ENCODE data around the gene COMMD6. TPM values are rescaled to one million over a fixed set of nuclear protein-coding genes. Genes with fewer than 3 reads are reported as not detected.

Gene COMMD6
- total and polyA plus RNA-seq, 2 of the 13 experiments (the other 11 are each of a cell fraction or from before 2014, with no cell fraction given) = 97.0 to 164 TPM

DNA sequence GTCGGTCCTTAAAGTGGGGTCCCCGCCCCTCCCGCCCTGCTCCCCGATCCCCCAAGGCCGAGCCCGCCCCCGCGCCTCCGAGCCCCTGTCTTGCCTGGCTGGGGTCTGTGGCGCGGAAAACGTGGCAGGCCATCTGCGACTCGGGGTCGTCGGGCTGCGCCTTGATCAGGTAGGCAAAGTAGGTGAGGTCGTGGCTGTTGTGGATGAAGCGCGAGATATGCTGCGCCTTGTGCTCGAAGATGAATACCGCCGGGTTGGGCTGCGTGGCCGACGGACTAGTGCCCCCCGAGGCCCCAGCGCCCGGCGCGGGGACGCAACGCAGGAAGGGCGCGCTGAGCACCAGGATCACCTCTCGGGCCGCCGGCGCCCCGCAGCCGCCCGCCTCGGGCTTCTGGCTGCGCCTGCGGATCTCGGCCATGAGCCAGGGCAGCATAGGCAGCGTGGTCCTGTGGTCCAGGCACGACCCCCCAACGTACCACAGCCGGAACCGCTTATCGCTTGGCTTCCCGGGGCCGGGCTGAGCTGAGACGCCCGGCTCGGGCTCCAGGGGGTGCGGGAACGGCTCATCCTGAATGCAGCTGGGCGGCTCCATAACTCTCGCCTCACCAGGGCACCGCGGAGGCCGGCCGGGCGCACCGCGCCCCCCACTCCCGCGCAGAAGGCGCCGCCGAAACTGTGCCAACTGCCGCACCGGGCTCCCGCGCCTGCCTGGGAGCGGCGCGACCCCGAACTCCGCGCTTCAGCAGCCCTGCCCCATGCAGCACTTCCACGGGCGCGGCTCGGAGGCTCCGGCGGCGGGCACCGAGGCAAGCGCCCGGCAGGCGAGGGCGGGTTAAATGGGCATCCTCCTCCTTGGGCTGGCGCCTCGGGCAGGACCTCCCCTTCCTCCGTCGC lies 56.2 kb downstream of the COMMD6 start (continued):
- TF ChIP-seq HOXD1 (CRISPR knock-in tag; IDR thresholded peaks at IDR 0.05) (0 out of 2 replicates have a peak, but pooled peaks have one; percentile 51), ZNF543 (CRISPR knock-in tag; IDR thresholded peaks at IDR 0.05) (no peak; the same call in 1 of the 2 replicates), ZNF496 (CRISPR knock-in tag; IDR thresholded peaks at IDR 0.05; ENCODE audit: insufficient replicate concordance) (no peak), MEIS1 (CRISPR knock-in tag; IDR thresholded peaks at IDR 0.05; ENCODE audit: borderline replicate concordance) (no peak), MTF1 (CRISPR knock-in tag; IDR thresholded peaks at IDR 0.05) (no peak), MBNL3 (CRISPR knock-in tag; conservative IDR thresholded peaks at IDR 0.05) (no peak), ZSCAN9 (CRISPR knock-in tag; IDR thresholded peaks at IDR 0.05; ENCODE audit: borderline replicate concordance) (no peak), ZNF607 (CRISPR knock-in tag; IDR thresholded peaks at IDR 0.05; ENCODE audit: borderline replicate concordance) (peak; percentile 17; the same call in 1 of the 2 replicates), ZNF549 (CRISPR knock-in tag; IDR thresholded peaks at IDR 0.05) (no peak), ARNT2 (CRISPR knock-in tag; IDR thresholded peaks at IDR 0.05; ENCODE audit: low read depth) (no peak; the same call in 1 of the 2 replicates), ATF1 (CRISPR knock-in tag; IDR thresholded peaks at IDR 0.05) (no peak), ZNF260 (CRISPR knock-in tag; IDR thresholded peaks at IDR 0.05; ENCODE audit: borderline replicate concordance, low read depth) (no peak), PTBP1 (IDR thresholded peaks at IDR 0.05; ENCODE audit: low read depth, low read length, poor library complexity, severe bottlenecking) (no peak), ZNF160 (CRISPR knock-in tag; IDR thresholded peaks at IDR 0.05) (peak; percentile 36; the same call in 1 of the 2 replicates)
- TF ChIP-seq, protein P1, sequence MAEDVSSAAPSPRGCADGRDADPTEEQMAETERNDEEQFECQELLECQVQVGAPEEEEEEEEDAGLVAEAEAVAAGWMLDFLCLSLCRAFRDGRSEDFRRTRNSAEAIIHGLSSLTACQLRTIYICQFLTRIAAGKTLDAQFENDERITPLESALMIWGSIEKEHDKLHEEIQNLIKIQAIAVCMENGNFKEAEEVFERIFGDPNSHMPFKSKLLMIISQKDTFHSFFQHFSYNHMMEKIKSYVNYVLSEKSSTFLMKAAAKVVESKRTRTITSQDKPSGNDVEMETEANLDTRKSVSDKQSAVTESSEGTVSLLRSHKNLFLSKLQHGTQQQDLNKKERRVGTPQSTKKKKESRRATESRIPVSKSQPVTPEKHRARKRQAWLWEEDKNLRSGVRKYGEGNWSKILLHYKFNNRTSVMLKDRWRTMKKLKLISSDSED (CRISPR knock-in tag; IDR thresholded peaks at IDR 0.05) = no peak
- TF ChIP-seq, protein P2, sequence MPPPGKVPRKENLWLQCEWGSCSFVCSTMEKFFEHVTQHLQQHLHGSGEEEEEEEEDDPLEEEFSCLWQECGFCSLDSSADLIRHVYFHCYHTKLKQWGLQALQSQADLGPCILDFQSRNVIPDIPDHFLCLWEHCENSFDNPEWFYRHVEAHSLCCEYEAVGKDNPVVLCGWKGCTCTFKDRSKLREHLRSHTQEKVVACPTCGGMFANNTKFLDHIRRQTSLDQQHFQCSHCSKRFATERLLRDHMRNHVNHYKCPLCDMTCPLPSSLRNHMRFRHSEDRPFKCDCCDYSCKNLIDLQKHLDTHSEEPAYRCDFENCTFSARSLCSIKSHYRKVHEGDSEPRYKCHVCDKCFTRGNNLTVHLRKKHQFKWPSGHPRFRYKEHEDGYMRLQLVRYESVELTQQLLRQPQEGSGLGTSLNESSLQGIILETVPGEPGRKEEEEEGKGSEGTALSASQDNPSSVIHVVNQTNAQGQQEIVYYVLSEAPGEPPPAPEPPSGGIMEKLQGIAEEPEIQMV (CRISPR knock-in tag; IDR thresholded peaks at IDR 0.05; ENCODE audit: low read depth) = no peak
- TF ChIP-seq, protein P3, sequence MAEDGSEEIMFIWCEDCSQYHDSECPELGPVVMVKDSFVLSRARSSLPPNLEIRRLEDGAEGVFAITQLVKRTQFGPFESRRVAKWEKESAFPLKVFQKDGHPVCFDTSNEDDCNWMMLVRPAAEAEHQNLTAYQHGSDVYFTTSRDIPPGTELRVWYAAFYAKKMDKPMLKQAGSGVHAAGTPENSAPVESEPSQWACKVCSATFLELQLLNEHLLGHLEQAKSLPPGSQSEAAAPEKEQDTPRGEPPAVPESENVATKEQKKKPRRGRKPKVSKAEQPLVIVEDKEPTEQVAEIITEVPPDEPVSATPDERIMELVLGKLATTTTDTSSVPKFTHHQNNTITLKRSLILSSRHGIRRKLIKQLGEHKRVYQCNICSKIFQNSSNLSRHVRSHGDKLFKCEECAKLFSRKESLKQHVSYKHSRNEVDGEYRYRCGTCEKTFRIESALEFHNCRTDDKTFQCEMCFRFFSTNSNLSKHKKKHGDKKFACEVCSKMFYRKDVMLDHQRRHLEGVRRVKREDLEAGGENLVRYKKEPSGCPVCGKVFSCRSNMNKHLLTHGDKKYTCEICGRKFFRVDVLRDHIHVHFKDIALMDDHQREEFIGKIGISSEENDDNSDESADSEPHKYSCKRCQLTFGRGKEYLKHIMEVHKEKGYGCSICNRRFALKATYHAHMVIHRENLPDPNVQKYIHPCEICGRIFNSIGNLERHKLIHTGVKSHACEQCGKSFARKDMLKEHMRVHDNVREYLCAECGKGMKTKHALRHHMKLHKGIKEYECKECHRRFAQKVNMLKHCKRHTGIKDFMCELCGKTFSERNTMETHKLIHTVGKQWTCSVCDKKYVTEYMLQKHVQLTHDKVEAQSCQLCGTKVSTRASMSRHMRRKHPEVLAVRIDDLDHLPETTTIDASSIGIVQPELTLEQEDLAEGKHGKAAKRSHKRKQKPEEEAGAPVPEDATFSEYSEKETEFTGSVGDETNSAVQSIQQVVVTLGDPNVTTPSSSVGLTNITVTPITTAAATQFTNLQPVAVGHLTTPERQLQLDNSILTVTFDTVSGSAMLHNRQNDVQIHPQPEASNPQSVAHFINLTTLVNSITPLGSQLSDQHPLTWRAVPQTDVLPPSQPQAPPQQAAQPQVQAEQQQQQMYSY (CRISPR knock-in tag; IDR thresholded peaks at IDR 0.05) = no peak
- TF ChIP-seq, protein P4, sequence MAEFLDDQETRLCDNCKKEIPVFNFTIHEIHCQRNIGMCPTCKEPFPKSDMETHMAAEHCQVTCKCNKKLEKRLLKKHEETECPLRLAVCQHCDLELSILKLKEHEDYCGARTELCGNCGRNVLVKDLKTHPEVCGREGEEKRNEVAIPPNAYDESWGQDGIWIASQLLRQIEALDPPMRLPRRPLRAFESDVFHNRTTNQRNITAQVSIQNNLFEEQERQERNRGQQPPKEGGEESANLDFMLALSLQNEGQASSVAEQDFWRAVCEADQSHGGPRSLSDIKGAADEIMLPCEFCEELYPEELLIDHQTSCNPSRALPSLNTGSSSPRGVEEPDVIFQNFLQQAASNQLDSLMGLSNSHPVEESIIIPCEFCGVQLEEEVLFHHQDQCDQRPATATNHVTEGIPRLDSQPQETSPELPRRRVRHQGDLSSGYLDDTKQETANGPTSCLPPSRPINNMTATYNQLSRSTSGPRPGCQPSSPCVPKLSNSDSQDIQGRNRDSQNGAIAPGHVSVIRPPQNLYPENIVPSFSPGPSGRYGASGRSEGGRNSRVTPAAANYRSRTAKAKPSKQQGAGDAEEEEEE (CRISPR knock-in tag; IDR thresholded peaks at IDR 0.05; ENCODE audit: borderline replicate concordance) = no peak
- TF ChIP-seq, protein P5, sequence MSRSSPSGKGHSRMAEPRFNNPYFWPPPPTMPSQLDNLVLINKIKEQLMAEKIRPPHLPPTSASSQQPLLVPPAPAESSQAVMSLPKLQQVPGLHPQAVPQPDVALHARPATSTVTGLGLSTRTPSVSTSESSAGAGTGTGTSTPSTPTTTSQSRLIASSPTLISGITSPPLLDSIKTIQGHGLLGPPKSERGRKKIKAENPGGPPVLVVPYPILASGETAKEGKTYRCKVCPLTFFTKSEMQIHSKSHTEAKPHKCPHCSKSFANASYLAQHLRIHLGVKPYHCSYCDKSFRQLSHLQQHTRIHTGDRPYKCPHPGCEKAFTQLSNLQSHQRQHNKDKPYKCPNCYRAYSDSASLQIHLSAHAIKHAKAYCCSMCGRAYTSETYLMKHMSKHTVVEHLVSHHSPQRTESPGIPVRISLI (CRISPR knock-in tag; IDR thresholded peaks at IDR 0.05; ENCODE audit: borderline replicate concordance) = no peak

Data from HepG2 (cell line).